H1 (cell line): ENCODE data around the gene PRR4. TPM values are rescaled to one million over a fixed set of nuclear protein-coding genes. Genes with fewer than 3 reads are reported as not detected.

Source experiments
- CEBPB ChIP-seq: IDR thresholded peaks from 2 replicates; pipeline ENCODE4 v1.6.1; 2012; ENCODE audit warnings: low read depth, low read length
- MAFK ChIP-seq: IDR thresholded peaks from 2 replicates; pipeline ENCODE4 v1.6.1; 2012; ENCODE audit warnings: low read depth, mild to moderate bottlenecking, improper control_type of control experiment, low read length
- ZNF274 ChIP-seq: IDR thresholded peaks from 2 replicates; pipeline ENCODE4 v1.7.0; 2012; ENCODE audit warnings: low read length, borderline replicate concordance; ENCODE audit errors: extremely low read depth
- polyA plus RNA-seq, 7 experiments: library from polyadenylated mRNA; depleted of rRNA in 3 of 7; stranded (reverse) in 5 of 7; unstranded in 2 of 7; fragments of >200 nt in 5 of 7; fragments of 200-250 nt in 2 of 7; gene quantifications; 1 replicate in 5 of 7; 2 replicates in 1 of 7; 4 replicates in 1 of 7; pipeline versions ENCODE4 v1.2.1 to v1.2.3, GENCODE V29; 2011 to 2013; ENCODE audit warnings: missing spikeins in 2 of 7, mixed read lengths in 2 of 7
- total RNA-seq: library from RNA; stranded (reverse); fragmentation: NEBNext Ultra II Directional; extraction: Animal tissue kit (Norgen Biotek cat#: 25700); gene quantifications from 2 replicates; pipeline ENCODE4 v1.2.1, GENCODE V29; 2021
- TF ChIP-seq, protein P1 (sequence below): IDR thresholded peaks from 2 replicates; pipeline ENCODE4 v1.6.1; 2011; ENCODE audit warnings: low read length, improper control_type of control experiment

The PRR4 gene
- total and polyA plus RNA-seq, 2 of the 8 experiments (the other 6 are each of a cell fraction or from before 2014, with no cell fraction given) = 11.2 TPM; not detected in 1

DNA sequence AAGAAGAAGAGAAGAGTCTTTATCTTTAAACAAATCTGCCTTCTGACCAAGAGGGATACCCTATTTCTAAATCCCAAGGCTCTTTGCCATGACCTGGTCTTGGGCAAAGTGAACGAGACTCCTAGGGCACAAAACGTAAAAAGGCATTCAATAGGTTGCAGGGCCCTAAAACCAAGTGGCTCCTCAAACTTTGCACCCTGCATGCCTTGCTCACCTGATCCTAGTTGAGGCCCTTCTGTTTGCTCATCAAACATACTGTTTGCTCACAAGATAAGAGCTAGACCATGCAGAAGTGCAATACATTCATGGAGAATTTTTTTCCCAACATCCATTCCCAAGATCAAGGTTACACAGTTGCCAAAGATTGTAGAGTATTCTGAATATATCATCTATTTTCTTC, 42.7 kb upstream of the PRR4 start (continued):
- TF ChIP-seq MAFK (no peak), CEBPB (no peak), ZNF274 (no peak)
- TF ChIP-seq, protein P1, sequence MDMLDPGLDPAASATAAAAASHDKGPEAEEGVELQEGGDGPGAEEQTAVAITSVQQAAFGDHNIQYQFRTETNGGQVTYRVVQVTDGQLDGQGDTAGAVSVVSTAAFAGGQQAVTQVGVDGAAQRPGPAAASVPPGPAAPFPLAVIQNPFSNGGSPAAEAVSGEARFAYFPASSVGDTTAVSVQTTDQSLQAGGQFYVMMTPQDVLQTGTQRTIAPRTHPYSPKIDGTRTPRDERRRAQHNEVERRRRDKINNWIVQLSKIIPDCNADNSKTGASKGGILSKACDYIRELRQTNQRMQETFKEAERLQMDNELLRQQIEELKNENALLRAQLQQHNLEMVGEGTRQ = no peak
